A673 (cell line): ENCODE measurements around the gene KIF19. TPM values are rescaled to one million over a fixed set of nuclear protein-coding genes. Genes with fewer than 3 reads are reported as not detected.
A peak's percentile ranks its signal among the peaks of the same experiment; 100 is the strongest.

Experiments
- BruUV-seq: library from RNA; stranded (reverse); fragments of 400-500 nt; replicated peaks from 2 replicates; lab custom pipeline; 2021; lab: Mats Ljungman, UMichigan
- CTCF ChIA-PET: fragments of 300-600 bp; sonication (Branson Sonifier 250); formaldehyde crosslinking; loops from one replicate; lab custom pipeline; 2022; ENCODE audit warnings: antibody characterized with exemption; lab: Charles Lee
- POLR2A ChIA-PET: fragments of 300-600 bp; sonication (Branson Sonifier 250); formaldehyde crosslinking; loops from one replicate; lab custom pipeline; 2022; ENCODE audit warnings: antibody characterized with exemption; ENCODE audit not compliant: low non-redundant PET; lab: Charles Lee
- DNase-seq: peaks from one replicate; pipeline ENCODE4 v3.0.0-alpha.2; 2015; ENCODE audit warnings: low spot score
- H3K27ac ChIP-seq: fragments of 200-600 bp; sonication (generic); 2 replicates; pipeline ENCODE4 v1.5.1; 2016; ENCODE audit warnings: mixed run types, low read depth, mild to moderate bottlenecking, mixed read lengths, antibody characterized with exemption, low read length; ENCODE audit not compliant: poor library complexity, severe bottlenecking
- H3K27me3 ChIP-seq: fragments of 200-600 bp; sonication (generic); replicated peaks from 2 replicates; pipeline ENCODE4 v1.6.1; 2017; ENCODE audit warnings: mixed run types, low read depth, mild to moderate bottlenecking, mixed read lengths, antibody characterized with exemption, low read length; ENCODE audit not compliant: insufficient read depth, poor library complexity
- H3K36me3 ChIP-seq: fragments of 200-600 bp; sonication (generic); 2 replicates; pipeline ENCODE4 v1.6.1; 2016; ENCODE audit warnings: mixed run types, mild to moderate bottlenecking, mixed read lengths, antibody characterized with exemption, low read length; ENCODE audit not compliant: insufficient read depth, poor library complexity, severe bottlenecking
- H3K4me1 ChIP-seq: fragments of 200-600 bp; sonication (generic); 2 replicates; pipeline ENCODE4 v1.6.1; 2017; ENCODE audit warnings: mixed run types, mild to moderate bottlenecking, mixed read lengths, antibody characterized with exemption, low read length; ENCODE audit not compliant: insufficient read depth, poor library complexity, severe bottlenecking
- H3K4me3 ChIP-seq: fragments of 200-600 bp; sonication (generic); 2 replicates; pipeline ENCODE4 v1.5.1; 2016; ENCODE audit warnings: low read depth, mixed run types, mild to moderate bottlenecking, mixed read lengths, low read length; ENCODE audit not compliant: poor library complexity, severe bottlenecking
- H3K9me3 ChIP-seq: fragments of 200-600 bp; sonication (generic); 2 replicates; pipeline ENCODE4 v1.6.1; 2016; ENCODE audit warnings: mixed run types, low read depth, mild to moderate bottlenecking, mixed read lengths, antibody characterized with exemption, low read length; ENCODE audit not compliant: poor library complexity, severe bottlenecking
- EZH2 ChIP-seq: fragments of 200-600 bp; sonication (generic); IDR thresholded peaks from 2 replicates; pipeline ENCODE4 v1.6.1; 2017; ENCODE audit warnings: borderline replicate concordance, low read depth, mild to moderate bottlenecking, mixed read lengths, antibody characterized with exemption, low read length; ENCODE audit not compliant: poor library complexity, severe bottlenecking
- intact Hi-C: fragments of 100-400 bp; cut with micrococcal nuclease; formaldehyde crosslinking; loops from one replicate; pipeline ENCODE4 v1.10.0; 2022; ENCODE audit not compliant: unreplicated experiment
- total RNA-seq: library from RNA; stranded (reverse); gene quantifications from 2 replicates; pipeline ENCODE4 v1.2.3, GENCODE V29; 2021
- TF ChIP-seq, protein P1 (sequence below): fragments of 300-800, 200-600 bp; sonication (generic); conservative IDR thresholded peaks from 2 replicates; pipeline ENCODE4 v1.5.1; 2017; ENCODE audit warnings: low read depth, mild to moderate bottlenecking, antibody characterized with exemption, low read length, moderate library complexity, mixed read lengths

Gene KIF19
- total RNA-seq, 1 experiment from 2014 or later = not detected

DNA sequence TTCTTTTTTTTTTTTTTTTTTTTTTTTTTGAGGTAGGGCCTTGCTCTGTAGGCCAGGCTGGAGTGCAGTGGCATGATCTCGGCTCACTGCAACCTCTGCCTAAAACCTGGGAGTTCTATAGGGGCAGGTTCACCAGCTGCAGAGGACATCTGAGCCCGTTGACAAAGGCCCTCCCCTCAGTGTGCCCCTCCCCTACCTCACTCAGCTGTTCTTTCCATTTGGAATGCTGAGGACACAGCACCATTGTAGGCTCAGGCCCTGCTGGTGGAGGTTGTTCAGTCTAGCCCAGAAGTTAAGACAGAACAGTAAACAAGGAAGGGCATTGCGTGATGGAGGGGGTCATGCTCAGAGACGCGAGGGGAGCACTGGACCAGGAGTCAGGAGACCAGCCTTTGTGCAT is 21.8 kb upstream of the KIF19 start:
- H3K27ac ChIP-seq = no peak overlapping the region
- H3K9me3 ChIP-seq = no peaks in the 10 kb centered on the region
- no peak for DNase-seq
- no peaks in the 10 kb centered on the region for H3K4me1 ChIP-seq
- H3K36me3 ChIP-seq = no peaks in the 10 kb centered on the region
- no peak overlapping the region for H3K4me3 ChIP-seq
- CTCF ChIA-PET = interaction anchor here (0.6 to 0.7 kb wide), 3 partner anchors 14 to 229 kb away, joined by 3 to 6 read pairs (median 3); no protein-coding TSS in a partner anchor
- POLR2A ChIA-PET = no interaction called here
- no peaks in the 10 kb centered on the region for H3K27me3 ChIP-seq
- TF ChIP-seq, protein P1, sequence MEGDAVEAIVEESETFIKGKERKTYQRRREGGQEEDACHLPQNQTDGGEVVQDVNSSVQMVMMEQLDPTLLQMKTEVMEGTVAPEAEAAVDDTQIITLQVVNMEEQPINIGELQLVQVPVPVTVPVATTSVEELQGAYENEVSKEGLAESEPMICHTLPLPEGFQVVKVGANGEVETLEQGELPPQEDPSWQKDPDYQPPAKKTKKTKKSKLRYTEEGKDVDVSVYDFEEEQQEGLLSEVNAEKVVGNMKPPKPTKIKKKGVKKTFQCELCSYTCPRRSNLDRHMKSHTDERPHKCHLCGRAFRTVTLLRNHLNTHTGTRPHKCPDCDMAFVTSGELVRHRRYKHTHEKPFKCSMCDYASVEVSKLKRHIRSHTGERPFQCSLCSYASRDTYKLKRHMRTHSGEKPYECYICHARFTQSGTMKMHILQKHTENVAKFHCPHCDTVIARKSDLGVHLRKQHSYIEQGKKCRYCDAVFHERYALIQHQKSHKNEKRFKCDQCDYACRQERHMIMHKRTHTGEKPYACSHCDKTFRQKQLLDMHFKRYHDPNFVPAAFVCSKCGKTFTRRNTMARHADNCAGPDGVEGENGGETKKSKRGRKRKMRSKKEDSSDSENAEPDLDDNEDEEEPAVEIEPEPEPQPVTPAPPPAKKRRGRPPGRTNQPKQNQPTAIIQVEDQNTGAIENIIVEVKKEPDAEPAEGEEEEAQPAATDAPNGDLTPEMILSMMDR = no peak
- TF ChIP-seq EZH2 = no peak
- intact Hi-C loops = loop anchor here (10.0 kb wide), 1 partner anchor 51 kb away; no protein-coding TSS in a partner anchor
- BruUV-seq = no TSS peak

DNA sequence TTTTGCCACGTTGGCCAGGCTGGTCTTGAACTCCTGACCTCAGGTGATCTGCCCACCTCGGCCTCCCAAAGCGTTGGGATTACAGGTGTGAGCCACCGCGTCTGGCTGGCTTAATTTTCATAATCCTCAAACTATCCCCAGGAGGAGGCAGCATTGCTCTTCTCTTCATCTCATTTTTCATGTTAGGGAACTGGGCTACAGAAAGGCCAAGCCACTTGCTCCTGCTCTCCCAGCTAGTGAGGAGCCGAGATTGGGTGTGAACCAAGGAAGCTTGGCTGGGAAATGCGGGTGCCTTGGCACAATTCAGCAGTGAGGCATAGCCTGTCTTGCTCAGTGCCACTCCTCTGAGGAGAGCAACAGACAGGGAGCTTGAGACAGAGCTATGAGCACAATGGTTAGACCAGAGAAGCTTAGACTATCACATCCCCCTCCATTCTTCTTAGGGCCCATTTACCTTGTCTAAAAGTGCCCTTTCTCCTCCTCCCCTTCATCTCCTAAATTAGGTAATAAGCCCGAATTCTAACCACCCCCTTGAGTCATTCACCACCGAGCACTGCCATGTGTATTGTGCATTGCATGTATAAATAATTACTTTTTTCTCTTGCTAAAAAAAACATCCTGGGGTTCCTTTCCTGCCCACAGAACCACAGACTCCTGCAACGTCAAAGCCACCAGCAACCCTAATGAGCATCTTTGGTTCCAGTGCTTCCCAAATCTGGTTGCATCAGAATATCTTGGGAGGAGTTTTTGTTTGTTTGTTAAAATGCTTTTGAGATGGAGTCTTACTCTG is 20.0 kb upstream of the KIF19 start:
- ChIA-PET POLR2A (no interaction called here), CTCF (interaction anchor here (0.7 to 1.3 kb wide), 2 partner anchors 151 to 350 kb away, joined by 4 to 10 read pairs; no protein-coding TSS in a partner anchor)
- H3K36me3 ChIP-seq = no peaks in the 10 kb centered on the region
- H3K4me1 ChIP-seq = no peaks in the 10 kb centered on the region
- H3K9me3 ChIP-seq = no peaks in the 10 kb centered on the region
- intact Hi-C loops = loop anchor here (10.0 kb wide), 1 partner anchor 49 kb away; no protein-coding TSS in a partner anchor
- no TSS peak for BruUV-seq
- no peaks in the 10 kb centered on the region for H3K27me3 ChIP-seq
- DNase-seq = peak; percentile 21
- TF ChIP-seq, protein P1 = 0 out of 2 replicates have a peak, but pooled peaks have one; percentile 11
- no peak for TF ChIP-seq EZH2
- H3K4me3 ChIP-seq = no peak overlapping the region
- H3K27ac ChIP-seq = no peak overlapping the region

DNA sequence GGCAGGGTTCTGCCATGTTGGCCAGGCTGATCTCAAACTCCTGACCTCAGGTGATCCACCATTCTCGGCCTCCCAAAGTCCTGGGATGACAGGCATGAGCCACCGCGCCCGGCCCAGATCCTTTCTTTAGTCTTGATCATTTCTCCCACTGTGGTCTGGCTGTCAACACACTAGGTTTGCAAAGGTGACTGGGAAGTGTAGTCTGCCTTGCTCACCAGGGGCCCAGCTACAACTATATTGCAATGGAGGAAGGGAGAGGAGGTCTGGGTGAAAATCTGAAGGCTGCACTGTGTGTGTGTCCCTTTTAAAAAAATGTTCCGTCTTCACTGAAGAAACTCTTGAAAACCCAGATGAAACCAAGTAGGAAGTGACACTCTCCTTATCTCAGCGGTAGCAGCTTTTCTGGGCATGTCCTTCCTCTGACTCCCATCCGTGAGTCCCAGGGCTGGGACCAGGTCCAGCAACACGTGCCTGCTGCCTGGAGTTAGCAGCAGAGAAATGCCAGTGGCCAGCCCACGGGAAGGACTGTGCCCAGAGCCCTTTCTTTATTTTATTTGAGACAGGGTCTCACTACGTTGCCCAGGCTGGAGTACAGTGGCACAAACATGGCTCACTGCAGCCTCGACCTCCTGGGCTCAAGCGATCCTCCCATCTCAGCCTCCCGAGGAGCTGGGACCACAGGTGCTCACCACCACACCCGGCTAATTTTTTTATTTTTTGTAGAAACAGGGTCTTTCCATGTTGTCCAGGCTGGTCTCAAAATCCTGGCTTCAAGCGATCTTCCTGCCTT is 17.8 kb upstream of the KIF19 start:
- POLR2A ChIA-PET = no interaction called here
- TF ChIP-seq EZH2 = no peak
- TF ChIP-seq, protein P1 = no peak
- Histone ChIP-seq H3K27ac (no peak overlapping the region), H3K9me3 (no peaks in the 10 kb centered on the region), H3K4me3 (no peak overlapping the region), H3K36me3 (no peaks in the 10 kb centered on the region), H3K4me1 (no peaks in the 10 kb centered on the region), H3K27me3 (no peaks in the 10 kb centered on the region)
- CTCF ChIA-PET = no interaction called here
- no peak for DNase-seq
- intact Hi-C loops = loop anchor here (10.0 kb wide), 1 partner anchor 47 kb away; no protein-coding TSS in a partner anchor
- no TSS peak for BruUV-seq
